ENCODE data around the gene ITGA1.

ITGA1 gene

DNA sequence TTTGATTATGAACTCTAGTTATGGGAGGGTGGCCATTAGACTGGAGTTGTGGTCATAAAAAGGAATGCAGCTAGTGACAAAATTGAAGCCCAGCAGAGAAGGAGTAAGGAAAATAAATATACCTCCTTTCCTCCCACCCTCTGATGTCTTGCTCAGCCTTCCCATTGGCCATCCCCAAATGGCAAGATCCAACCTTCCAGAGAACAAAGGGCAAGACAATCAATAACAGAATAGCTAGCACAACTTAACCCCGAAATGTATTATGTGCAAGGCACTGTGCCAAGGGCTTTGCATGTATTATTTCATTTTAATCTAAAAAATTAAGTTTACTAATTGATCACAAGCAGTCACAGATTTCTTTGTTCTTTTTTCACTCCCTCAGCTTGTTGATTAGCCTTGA is 3.6 kb downstream of the ITGA1 start:
- FAIRE-seq, result no peak
- TF ChIP-seq TAF1 (IDR thresholded peaks at IDR 0.05; ENCODE audit: borderline replicate concordance, low read depth, low read length), result no peak
- no peak for TF ChIP-seq POLR2AphosphoS5 (IDR thresholded peaks at IDR 0.05; ENCODE audit: low read depth, low read length)
- TF ChIP-seq POLR2A (IDR thresholded peaks at IDR 0.05; ENCODE audit: low read depth, low read length), result no peak
- no peak for DNase-seq (ENCODE audit: insufficient read length)

DNA sequence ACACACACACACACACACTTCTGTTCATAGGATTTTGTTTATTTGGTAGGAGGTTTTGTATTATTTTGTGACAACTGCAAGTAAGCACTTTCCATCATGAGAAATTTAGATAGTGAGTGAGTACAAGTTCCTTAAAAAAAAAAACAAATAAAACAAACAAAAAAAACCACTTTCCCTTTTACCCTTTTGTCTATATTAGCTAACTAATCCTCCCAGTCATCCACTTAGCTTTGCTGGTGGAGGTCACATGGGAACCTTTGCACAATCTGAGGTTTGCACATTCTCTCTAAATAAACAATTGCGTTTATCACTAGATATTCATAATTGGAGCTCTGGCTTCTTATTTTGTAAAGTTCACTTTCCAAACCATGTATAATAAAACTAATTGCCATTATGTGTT is 6.8 kb downstream of the ITGA1 start:
- TF ChIP-seq POLR2A (IDR thresholded peaks at IDR 0.05; ENCODE audit: low read depth, low read length) (no peak), TAF1 (IDR thresholded peaks at IDR 0.05; ENCODE audit: borderline replicate concordance, low read depth, low read length) (no peak), POLR2AphosphoS5 (IDR thresholded peaks at IDR 0.05; ENCODE audit: low read depth, low read length) (no peak)
- no peak for DNase-seq (ENCODE audit: insufficient read length)
- no peak for FAIRE-seq

DNA sequence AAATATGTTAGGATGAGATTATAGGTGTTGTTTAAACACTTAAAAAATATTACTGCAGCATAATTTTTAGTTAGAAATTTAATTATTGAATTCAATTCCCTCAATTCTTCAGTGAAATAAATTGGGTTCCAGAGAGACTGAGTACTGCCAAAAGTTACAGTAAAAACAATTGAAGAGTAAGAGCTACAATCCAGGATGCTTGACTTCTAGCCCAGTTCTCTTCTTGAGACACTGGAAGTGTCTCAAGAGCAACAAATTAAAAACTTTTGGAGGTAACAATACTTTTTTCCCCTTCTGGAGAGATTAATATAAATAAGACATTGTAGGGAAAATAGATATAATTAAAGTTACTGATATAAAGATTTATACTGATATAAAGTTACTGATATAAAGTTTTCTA is 8.3 kb downstream of the ITGA1 start:
- TF ChIP-seq POLR2A (IDR thresholded peaks at IDR 0.05; ENCODE audit: low read depth, low read length) (no peak), TAF1 (IDR thresholded peaks at IDR 0.05; ENCODE audit: borderline replicate concordance, low read depth, low read length) (no peak), POLR2AphosphoS5 (IDR thresholded peaks at IDR 0.05; ENCODE audit: low read depth, low read length) (no peak)
- DNase-seq (ENCODE audit: insufficient read length) (no peak), FAIRE-seq (no peak)

DNA sequence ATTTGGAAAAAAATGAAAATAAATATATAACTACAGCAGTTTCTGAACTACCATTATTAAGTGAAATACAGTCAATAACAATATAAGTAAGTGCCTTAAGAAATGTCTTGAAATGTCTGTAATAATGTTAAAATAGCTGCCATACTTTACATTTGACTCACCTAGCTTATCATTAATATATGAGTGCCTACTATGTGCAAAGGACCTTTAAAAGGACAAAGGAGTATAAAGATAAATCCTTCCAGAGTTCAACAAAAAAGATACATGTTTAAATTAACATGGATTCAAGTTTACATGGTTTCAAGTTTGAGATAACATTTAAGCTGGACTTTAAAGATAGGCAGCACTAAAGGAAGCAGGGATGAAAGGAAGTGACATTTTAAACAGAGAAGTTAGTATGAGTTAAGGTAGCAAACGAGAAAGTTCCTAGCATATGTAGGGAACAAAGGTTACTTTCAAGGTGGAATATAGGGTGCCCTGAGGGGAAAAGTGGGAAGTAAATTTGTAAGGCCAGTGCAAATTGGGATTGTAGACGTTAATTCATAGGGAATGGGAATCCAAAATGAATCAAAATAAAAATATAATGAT is 8.9 kb downstream of the ITGA1 start:
- TF ChIP-seq POLR2AphosphoS5 (IDR thresholded peaks at IDR 0.05; ENCODE audit: low read depth, low read length), result no peak
- TF ChIP-seq TAF1 (IDR thresholded peaks at IDR 0.05; ENCODE audit: borderline replicate concordance, low read depth, low read length), result no peak
- no peak for TF ChIP-seq POLR2A (IDR thresholded peaks at IDR 0.05; ENCODE audit: low read depth, low read length)
- no peak for FAIRE-seq
- DNase-seq (ENCODE audit: insufficient read length), result no peak

DNA sequence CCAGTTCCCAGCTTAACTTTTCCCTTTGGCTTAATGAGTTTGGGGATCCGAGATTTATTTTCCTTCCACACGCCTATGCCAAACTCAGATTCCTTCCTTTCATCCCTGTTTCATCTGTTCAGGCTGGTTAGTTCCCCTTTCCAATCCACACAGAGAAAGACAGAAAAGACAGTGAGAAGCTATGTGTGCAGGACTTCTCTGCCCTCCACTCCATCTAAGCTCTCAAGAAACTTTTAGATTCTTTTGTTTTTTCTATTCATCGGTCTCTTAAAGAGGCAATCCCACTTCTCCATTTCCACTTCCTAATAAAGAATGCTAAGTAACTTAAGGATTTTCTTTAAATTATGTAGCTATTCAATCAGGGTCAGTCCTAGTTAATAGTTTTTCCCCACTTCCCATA is 11.2 kb downstream of the ITGA1 start:
- DNase-seq (ENCODE audit: insufficient read length), result no peak

DNA sequence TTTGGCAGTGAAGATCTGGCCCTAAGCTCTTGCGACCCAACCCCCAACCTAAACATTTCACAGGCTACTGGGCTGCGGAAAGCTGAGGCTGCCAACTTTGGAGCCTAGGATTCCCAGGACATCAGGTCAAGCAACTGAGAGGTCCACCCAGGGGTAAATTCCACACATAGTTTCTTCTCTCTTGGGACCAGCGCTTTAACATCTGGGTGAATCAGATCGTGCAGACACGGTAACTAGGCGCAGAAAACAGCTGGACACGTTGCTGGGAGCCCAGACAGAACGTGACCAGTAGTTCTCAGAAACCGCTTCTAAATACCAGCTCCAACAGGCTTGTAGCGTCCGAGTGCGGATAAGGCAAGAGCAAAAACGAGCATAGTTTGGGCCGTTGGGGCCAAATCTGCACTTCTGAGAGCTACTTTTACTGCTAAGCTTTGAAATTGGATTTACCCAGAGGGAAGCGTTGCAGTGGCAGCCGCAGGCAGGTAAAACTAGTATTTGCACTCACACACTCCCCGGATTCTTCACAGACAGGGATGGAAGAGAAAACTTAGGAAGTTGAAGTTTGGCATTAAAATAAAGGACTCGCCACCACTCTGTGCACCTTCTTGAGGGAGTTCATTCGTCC is 11.8 kb downstream of the ITGA1 start:
- DNase-seq (ENCODE audit: insufficient read length) (no peak), FAIRE-seq (no peak)
- TF ChIP-seq POLR2AphosphoS5 (IDR thresholded peaks at IDR 0.05; ENCODE audit: low read depth, low read length) (no peak), TAF1 (IDR thresholded peaks at IDR 0.05; ENCODE audit: borderline replicate concordance, low read depth, low read length) (no peak), POLR2A (IDR thresholded peaks at IDR 0.05; ENCODE audit: low read depth, low read length) (no peak)

More for the DNA sequence above, 11.2 kb downstream of the ITGA1 start:
- TF ChIP-seq POLR2AphosphoS5 (IDR thresholded peaks at IDR 0.05; ENCODE audit: low read depth, low read length), result no peak
- no peak for TF ChIP-seq POLR2A (IDR thresholded peaks at IDR 0.05; ENCODE audit: low read depth, low read length)
- TF ChIP-seq TAF1 (IDR thresholded peaks at IDR 0.05; ENCODE audit: borderline replicate concordance, low read depth, low read length), result no peak
- no peak for FAIRE-seq

DNA sequence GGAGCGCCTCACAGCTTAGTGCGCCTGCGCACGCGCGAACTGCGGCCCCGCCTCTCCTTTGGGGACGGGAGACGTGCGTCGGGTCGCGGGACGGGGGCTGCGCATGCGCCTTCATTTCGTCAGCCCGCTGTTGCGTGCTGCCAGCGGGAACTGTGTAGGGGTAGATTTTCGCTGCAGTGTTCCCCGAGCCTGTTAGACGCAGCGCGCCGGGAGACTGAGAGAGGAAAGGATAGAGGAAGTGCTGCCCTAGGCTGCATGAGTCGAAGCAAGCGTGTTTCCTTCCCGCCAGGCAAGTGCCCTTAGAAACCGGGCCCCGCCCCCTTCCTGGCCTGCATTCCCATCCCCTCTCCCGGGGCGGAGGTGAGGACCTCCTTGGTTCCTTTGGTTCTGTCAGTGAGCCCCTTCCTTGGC is 12.3 kb downstream of the ITGA1 start:
- peak; percentile 67 for TF ChIP-seq TAF1 (IDR thresholded peaks at IDR 0.05; ENCODE audit: borderline replicate concordance, low read depth, low read length)
- peak; percentile 74 for TF ChIP-seq POLR2A (IDR thresholded peaks at IDR 0.05; ENCODE audit: low read depth, low read length)
- peak; percentile 43; the same call in 1 of the 2 replicates for TF ChIP-seq POLR2AphosphoS5 (IDR thresholded peaks at IDR 0.05; ENCODE audit: low read depth, low read length)
- FAIRE-seq (peak; percentile 98), DNase-seq (ENCODE audit: insufficient read length) (peak; percentile 66)

DNA sequence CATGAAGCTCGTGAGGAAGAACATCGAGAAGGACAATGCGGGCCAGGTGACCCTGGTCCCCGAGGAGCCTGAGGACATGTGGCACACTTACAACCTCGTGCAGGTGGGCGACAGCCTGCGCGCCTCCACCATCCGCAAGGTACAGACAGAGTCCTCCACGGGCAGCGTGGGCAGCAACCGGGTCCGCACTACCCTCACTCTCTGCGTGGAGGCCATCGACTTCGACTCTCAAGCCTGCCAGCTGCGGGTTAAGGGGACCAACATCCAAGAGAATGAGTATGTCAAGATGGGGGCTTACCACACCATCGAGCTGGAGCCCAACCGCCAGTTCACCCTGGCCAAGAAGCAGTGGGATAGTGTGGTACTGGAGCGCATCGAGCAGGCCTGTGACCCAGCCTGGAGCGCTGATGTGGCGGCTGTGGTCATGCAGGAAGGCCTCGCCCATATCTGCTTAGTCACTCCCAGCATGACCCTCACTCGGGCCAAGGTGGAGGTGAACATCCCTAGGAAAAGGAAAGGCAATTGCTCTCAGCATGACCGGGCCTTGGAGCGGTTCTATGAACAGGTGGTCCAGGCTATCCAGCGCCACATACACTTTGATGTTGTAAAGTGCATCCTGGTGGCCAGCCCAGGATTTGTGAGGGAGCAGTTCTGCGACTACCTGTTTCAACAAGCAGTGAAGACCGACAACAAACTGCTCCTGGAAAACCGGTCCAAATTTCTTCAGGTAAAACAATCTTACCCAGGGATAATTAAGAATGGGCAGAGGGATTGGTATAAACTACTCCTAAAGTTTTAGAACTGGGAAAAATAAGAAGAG is 12.9 kb downstream of the ITGA1 start:
- FAIRE-seq (peak; percentile 53), DNase-seq (ENCODE audit: insufficient read length) (no peak)
- TF ChIP-seq POLR2AphosphoS5 (IDR thresholded peaks at IDR 0.05; ENCODE audit: low read depth, low read length) (no peak), TAF1 (IDR thresholded peaks at IDR 0.05; ENCODE audit: borderline replicate concordance, low read depth, low read length) (no peak), POLR2A (IDR thresholded peaks at IDR 0.05; ENCODE audit: low read depth, low read length) (no peak)

DNA sequence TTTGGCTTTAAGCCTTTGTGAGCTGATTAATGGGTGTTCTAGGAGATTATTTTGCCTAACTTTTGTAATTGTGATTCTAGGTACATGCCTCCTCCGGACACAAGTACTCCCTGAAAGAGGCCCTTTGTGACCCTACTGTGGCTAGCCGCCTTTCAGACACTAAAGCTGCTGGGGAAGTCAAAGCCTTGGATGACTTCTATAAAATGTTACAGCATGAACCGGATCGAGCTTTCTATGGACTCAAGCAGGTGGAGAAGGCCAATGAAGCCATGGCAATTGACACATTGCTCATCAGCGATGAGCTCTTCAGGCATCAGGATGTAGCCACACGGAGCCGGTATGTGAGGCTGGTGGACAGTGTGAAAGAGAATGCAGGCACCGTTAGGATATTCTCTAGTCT is 13.6 kb downstream of the ITGA1 start:
- TF ChIP-seq POLR2AphosphoS5 (IDR thresholded peaks at IDR 0.05; ENCODE audit: low read depth, low read length), result no peak
- TF ChIP-seq TAF1 (IDR thresholded peaks at IDR 0.05; ENCODE audit: borderline replicate concordance, low read depth, low read length), result no peak
- TF ChIP-seq POLR2A (IDR thresholded peaks at IDR 0.05; ENCODE audit: low read depth, low read length), result no peak
- FAIRE-seq, result no peak
- no peak for DNase-seq (ENCODE audit: insufficient read length)

DNA sequence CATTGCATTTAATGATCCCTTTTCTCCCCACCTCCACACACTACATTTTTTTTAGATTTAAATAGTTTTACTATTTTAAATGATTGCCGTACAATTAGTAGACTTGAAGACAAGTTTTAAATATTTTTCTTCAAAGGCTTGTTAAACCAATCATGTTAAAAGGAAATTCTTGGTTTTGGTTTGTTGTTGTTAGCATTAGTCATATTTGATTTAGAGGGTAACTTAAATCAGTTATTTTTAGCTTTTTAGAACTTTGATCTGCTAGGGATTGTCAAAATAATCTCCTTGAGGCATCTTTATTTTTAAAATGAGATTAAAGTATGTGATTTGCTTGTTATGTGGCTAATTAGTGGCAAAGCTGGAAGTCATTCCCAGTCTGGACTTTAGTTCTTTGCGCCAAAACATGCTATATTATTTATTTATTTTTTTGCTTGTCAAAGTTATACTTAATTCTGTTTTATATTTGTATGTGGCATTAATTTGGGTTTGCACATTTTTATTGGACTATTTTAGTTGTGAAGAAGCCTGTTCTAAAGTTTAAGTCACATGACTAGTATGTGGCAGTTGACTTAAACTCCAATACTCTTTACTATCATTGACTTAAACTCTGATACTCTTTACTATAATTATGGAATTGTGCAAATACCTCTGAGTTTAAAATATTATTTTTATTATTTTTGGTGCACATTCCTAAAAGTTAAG is 14.7 kb downstream of the ITGA1 start:
- TF ChIP-seq POLR2AphosphoS5 (IDR thresholded peaks at IDR 0.05; ENCODE audit: low read depth, low read length) (no peak), TAF1 (IDR thresholded peaks at IDR 0.05; ENCODE audit: borderline replicate concordance, low read depth, low read length) (no peak), POLR2A (IDR thresholded peaks at IDR 0.05; ENCODE audit: low read depth, low read length) (no peak)
- DNase-seq (ENCODE audit: insufficient read length) (no peak), FAIRE-seq (no peak)

DNA sequence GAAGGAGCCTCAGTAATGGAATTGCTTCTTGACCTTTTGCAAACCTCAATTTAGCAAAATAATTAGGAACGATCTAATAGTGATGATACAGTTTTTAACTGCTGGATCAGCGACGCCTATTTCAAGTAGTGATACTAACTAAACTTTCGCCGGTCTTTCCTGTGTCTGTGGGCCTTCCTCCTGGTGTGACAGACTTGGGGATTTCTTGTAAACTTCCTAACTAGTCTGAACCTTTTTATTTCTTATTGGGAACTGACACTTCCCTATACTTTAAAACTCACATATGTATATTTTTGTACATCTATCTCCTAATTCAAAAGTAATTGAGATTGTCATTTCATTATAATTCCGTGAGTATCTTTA is 15.2 kb downstream of the ITGA1 start:
- no peak for DNase-seq (ENCODE audit: insufficient read length)
- no peak for FAIRE-seq
- TF ChIP-seq POLR2AphosphoS5 (IDR thresholded peaks at IDR 0.05; ENCODE audit: low read depth, low read length) (no peak), TAF1 (IDR thresholded peaks at IDR 0.05; ENCODE audit: borderline replicate concordance, low read depth, low read length) (no peak), POLR2A (IDR thresholded peaks at IDR 0.05; ENCODE audit: low read depth, low read length) (no peak)
